Adrenal gland (tissue), 12 donors: ENCODE data around the gene SHANK3. TPM values are rescaled to one million over a fixed set of nuclear protein-coding genes. Genes with fewer than 3 reads are reported as not detected.
A peak's percentile ranks its signal among the peaks of the same experiment; 100 is the strongest.

Experiments
- DNase-seq, 7 donors: peaks; one replicate each; pipeline ENCODE4 v3.0.0-alpha.2; 2019 to 2020
- H3K27ac ChIP-seq, 5 donors: fragments of 200-600 bp; sonication (generic) in 4 of 5; 1 replicate in 3 of 5; 2 replicates in 2 of 5; pipeline versions ENCODE4 v1.5.1 to v1.8.0; 2016 to 2020; ENCODE audit warnings: mild to moderate bottlenecking in 1 of 5
- H3K27me3 ChIP-seq: fragments of 200-600 bp; 2 replicates; pipeline ENCODE4 v1.8.0; 2021
- H3K36me3 ChIP-seq, 2 donors: fragments of 200-600 bp; replicated peaks in 1 of 2; 1 replicate in 1 of 2; 2 replicates in 1 of 2; pipeline versions ENCODE4 v1.5.1 to v1.8.0; 2018 to 2022
- H3K4me1 ChIP-seq, 2 donors: fragments of 200-600 bp; replicated peaks in 1 of 2; 1 replicate in 1 of 2; 2 replicates in 1 of 2; pipeline versions ENCODE4 v1.5.1 to v1.8.0; 2018 to 2021
- H3K4me3 ChIP-seq, 4 donors: fragments of 200-600 bp; sonication (generic) in 3 of 4; one replicate each; pipeline ENCODE4 v1.5.1; 2016 to 2018
- H3K9me3 ChIP-seq, 3 donors: fragments of 200-600 bp; sonication (generic) in 1 of 3; replicated peaks in 1 of 3; 1 replicate in 2 of 3; 2 replicates in 1 of 3; pipeline versions ENCODE4 v1.5.1 to v1.8.0; 2016 to 2021
- POLR2A ChIP-seq, 2 donors: fragments of 450-650 bp; IDR thresholded peaks; one replicate each; pipeline ENCODE4 v1.6.1; 2017; ENCODE audit warnings: antibody characterized with exemption in 2 of 2, mild to moderate bottlenecking in 2 of 2, moderate library complexity in 1 of 2
- WGBS, 4 donors: extraction: QIAGEN DNeasy Blood & Tissue Kit in 2 of 4; methylation state at CpG; one replicate each; pipeline versions ENCODE4 v1.1.5 to v1.1.7; 2013 to 2017; 5-methylcytosine and 5-hydroxymethylcytosine counted together
- intact Hi-C, 2 donors: fragments of 100-400 bp; cut with DNase I; formaldehyde crosslinking; loops; one replicate each; pipeline versions ENCODE4 v1.14.1 to v1.15.0; 2022 to 2023
- polyA plus RNA-seq, 3 donors: library from polyadenylated mRNA; stranded (reverse); fragments of 200-250 nt in 2 of 3; fragments of 350-450 nt in 1 of 3; fragmentation: Illumina TruSeq in 1 of 3; extraction: RNeasy Lipid Tissue Mini Kit (QIAGEN cat#74804) in 1 of 3; gene quantifications; one replicate each; pipeline ENCODE4 v1.2.3, GENCODE V29; 2013 to 2014
- total RNA-seq, 9 donors: library from RNA; depleted of rRNA in 4 of 9; stranded (reverse); fragments of >200 nt in 4 of 9; fragments of 120-200 nt in 1 of 9; fragmentation: NEBNext Ultra II Directional in 1 of 9; extraction: Animal tissue kit (Norgen Biotek cat#: 25700) in 1 of 9; gene quantifications; one replicate each; pipeline versions ENCODE4 v1.1.0 to v1.2.4, GENCODE V29; 2013 to 2023
- TF ChIP-seq, protein P1 (sequence below), 6 experiments: fragments of 450-650 bp in 4 of 6; fragments of 200-600 bp in 2 of 6; sonication (generic) in 1 of 6; IDR thresholded peaks; 1 replicate in 5 of 6; 2 replicates in 1 of 6; pipeline versions ENCODE4 v1.5.1 to v1.8.0; 2016 to 2021; ENCODE audit warnings: antibody characterized with exemption in 6 of 6, mild to moderate bottlenecking in 2 of 6, moderate library complexity in 1 of 6
- donor health status: healthy with polysubstance abuse.
- donor health status: Bipolar disorder and iron deficiency.
- donor health status: DM: yes; HTN: yes; CAD: no.
- donor health status: DM: no; HTN: no; CAD: no.
- donor health status: DM: no; HTN: no; CAD: no.
- donor health status: DM: yes; HTN: yes; CAD: no.

SHANK3 gene
- total and polyA plus RNA-seq, 12 donors = 0.88 to 44.0 (median 9.8) TPM

DNA sequence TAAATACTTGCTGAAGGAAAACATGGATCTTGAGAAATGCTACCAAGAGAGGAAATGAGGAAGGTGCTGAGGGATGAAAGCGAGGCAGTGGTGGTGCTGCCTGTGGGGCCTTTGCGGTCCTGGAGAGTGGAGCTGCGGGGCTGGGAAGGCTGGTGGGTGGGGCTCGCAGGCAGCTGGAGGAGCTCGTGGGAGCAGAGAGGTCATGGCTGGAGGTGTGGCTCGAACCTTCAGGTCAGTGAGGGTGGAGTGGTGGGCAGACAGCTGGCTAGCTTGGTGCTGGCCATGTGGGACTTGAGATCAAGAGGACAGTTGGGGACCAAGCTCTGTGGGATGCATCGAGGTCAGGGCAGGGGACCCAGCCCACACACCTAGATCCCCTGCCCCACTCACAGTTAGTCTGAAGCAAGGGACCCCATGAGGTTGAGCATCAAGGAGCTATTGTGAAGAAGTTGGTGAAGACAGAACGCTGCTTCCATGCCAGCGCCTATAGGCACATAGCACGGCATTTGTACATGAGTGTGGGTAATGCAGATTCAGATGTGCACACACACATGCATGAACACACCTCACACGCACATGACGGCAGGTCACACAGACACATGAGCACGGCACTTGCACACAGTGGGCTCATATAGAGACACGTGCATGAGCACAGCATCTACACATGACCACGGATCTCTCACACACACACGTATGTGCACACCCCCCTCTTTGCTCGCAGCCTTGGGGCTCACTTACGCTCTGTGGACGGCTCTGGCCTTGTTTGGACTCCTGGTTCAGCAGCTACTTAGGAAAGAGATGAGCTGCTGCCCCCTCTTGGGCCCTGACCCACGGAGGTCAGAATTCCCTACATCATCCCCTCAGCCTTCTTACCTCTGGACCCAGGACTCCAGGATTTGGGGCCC lies 30.4 kb downstream of the SHANK3 start:
- H3K27me3 ChIP-seq = no peaks in the 10 kb centered on the region
- DNase-seq = peak in 1 of 7 donors; percentile 3
- no peaks in the 10 kb centered on the region for H3K4me1 ChIP-seq
- no peaks in the 10 kb centered on the region for H3K36me3 ChIP-seq
- no peak overlapping the region for H3K27ac ChIP-seq
- TF ChIP-seq, protein P1, sequence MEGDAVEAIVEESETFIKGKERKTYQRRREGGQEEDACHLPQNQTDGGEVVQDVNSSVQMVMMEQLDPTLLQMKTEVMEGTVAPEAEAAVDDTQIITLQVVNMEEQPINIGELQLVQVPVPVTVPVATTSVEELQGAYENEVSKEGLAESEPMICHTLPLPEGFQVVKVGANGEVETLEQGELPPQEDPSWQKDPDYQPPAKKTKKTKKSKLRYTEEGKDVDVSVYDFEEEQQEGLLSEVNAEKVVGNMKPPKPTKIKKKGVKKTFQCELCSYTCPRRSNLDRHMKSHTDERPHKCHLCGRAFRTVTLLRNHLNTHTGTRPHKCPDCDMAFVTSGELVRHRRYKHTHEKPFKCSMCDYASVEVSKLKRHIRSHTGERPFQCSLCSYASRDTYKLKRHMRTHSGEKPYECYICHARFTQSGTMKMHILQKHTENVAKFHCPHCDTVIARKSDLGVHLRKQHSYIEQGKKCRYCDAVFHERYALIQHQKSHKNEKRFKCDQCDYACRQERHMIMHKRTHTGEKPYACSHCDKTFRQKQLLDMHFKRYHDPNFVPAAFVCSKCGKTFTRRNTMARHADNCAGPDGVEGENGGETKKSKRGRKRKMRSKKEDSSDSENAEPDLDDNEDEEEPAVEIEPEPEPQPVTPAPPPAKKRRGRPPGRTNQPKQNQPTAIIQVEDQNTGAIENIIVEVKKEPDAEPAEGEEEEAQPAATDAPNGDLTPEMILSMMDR (IDR thresholded peaks at IDR 0.05) = no peak
- no peak for TF ChIP-seq POLR2A (IDR thresholded peaks at IDR 0.05)
- WGBS, 4 donors = 84 to 87% (median 84%) methylated on average over 20 of the region's 20 CpGs
- H3K9me3 ChIP-seq = no peaks in the 10 kb centered on the region
- intact Hi-C loops = no loop called here
- H3K4me3 ChIP-seq = no peak overlapping the region

DNA sequence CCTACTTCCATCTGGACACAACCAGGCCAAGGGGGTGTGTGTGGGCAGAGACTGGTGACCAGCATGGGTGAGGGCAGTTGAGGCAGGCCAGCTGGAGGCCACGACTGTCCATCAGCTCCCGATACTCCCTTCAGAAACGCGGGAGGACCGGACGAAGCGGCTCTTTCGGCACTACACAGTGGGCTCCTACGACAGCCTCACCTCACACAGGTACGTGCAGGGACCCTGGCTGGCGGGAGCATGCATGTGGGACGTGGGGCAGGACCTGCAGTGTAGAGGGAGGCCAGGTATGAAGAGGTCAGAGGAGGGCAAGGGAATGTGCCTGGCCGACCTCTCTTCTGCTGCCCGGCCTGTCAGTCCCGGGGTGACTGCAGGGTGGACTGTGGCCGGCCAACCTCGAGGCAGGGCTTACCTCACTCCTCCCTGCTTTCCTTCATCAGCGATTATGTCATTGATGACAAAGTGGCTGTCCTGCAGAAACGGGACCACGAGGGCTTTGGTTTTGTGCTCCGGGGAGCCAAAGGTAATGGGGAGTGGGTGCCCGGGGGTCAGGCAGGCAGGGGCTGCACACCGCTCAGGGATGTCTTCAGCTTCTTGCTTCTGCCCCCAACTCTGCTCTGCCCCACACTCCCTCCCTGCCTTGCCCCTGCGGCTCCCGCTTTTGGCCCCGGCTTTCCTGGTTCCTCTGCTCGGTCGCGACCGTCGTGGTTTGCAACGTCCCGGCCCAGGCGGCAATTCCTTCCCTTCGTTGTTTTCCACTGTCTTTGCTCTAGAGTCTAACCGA lies 31.3 kb downstream of the SHANK3 start:
- WGBS, 4 donors = 77 to 92% (median 83%) methylated on average over 18 to 36 of the region's 36 CpGs
- peak in 1 of 7 donors; percentile 2 for DNase-seq
- H3K4me3 ChIP-seq = no peak overlapping the region
- no peaks in the 10 kb centered on the region for H3K9me3 ChIP-seq
- no peak for TF ChIP-seq POLR2A (IDR thresholded peaks at IDR 0.05)
- TF ChIP-seq, protein P1 (IDR thresholded peaks at IDR 0.05) = no peak
- no peaks in the 10 kb centered on the region for H3K36me3 ChIP-seq
- no peaks in the 10 kb centered on the region for H3K4me1 ChIP-seq
- intact Hi-C loops = no loop called here
- H3K27me3 ChIP-seq = no peaks in the 10 kb centered on the region
- H3K27ac ChIP-seq = no peak overlapping the region

DNA sequence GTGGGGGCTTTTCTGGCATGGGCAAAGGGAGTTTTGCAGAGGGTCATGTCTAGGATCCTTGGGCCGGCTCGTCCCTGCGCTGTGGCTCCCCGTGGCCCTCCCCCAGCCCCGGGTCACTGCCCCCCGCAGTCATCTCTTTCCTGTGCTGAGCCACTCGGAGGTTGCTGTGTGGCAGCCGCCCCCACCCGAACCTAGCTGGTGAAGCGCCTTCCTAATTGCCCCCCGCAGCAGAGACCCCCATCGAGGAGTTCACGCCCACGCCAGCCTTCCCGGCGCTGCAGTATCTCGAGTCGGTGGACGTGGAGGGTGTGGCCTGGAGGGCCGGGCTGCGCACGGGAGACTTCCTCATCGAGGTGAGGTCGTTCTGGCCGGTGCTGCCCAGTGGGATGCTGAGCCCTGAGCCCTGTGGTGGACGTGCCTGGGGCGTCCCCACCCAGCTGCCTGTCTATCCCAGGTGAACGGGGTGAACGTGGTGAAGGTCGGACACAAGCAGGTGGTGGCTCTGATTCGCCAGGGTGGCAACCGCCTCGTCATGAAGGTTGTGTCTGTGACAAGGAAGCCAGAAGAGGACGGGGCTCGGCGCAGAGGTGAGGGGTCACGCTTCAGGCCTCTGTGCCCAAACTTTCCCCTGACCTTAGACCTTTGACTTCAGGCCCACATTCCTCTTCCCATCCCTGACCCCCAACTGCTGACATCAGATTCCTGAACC lies 32.0 kb downstream of the SHANK3 start:
- 76 to 85% (median 79%) methylated on average over 17 to 37 of the region's 37 CpGs for WGBS, 4 donors
- H3K27ac ChIP-seq = no peak overlapping the region
- peak in 1 of 7 donors; percentile 5 for DNase-seq
- intact Hi-C loops = no loop called here
- H3K9me3 ChIP-seq = no peaks in the 10 kb centered on the region
- no peaks in the 10 kb centered on the region for H3K4me1 ChIP-seq
- no peaks in the 10 kb centered on the region for H3K36me3 ChIP-seq
- H3K4me3 ChIP-seq = no peak overlapping the region
- no peaks in the 10 kb centered on the region for H3K27me3 ChIP-seq
- no peak for TF ChIP-seq POLR2A (IDR thresholded peaks at IDR 0.05)
- TF ChIP-seq, protein P1 (IDR thresholded peaks at IDR 0.05) = no peak
